PC-9 (cell line): ENCODE data around the gene IFT122.

Source experiments
- EZH2 ChIP-seq: fragments of 200-600 bp; sonication (generic); IDR thresholded peaks from 2 replicates; pipeline ENCODE4 v1.8.0; 2017; ENCODE audit warnings: antibody characterized with exemption, low read depth
- TF ChIP-seq, protein P1 (sequence below): fragments of 200-600 bp; sonication (generic); conservative IDR thresholded peaks from 2 replicates; pipeline ENCODE4 v1.6.1; 2017; ENCODE audit warnings: mixed run types, antibody characterized with exemption, mild to moderate bottlenecking, moderate library complexity

GRCh38 chr3:129449279-129450115, 9.5 kb downstream of the IFT122 start:
- TF ChIP-seq EZH2, result no peak
- TF ChIP-seq, protein P1, sequence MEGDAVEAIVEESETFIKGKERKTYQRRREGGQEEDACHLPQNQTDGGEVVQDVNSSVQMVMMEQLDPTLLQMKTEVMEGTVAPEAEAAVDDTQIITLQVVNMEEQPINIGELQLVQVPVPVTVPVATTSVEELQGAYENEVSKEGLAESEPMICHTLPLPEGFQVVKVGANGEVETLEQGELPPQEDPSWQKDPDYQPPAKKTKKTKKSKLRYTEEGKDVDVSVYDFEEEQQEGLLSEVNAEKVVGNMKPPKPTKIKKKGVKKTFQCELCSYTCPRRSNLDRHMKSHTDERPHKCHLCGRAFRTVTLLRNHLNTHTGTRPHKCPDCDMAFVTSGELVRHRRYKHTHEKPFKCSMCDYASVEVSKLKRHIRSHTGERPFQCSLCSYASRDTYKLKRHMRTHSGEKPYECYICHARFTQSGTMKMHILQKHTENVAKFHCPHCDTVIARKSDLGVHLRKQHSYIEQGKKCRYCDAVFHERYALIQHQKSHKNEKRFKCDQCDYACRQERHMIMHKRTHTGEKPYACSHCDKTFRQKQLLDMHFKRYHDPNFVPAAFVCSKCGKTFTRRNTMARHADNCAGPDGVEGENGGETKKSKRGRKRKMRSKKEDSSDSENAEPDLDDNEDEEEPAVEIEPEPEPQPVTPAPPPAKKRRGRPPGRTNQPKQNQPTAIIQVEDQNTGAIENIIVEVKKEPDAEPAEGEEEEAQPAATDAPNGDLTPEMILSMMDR, result no peak
